Measurements from ENCODE around the gene TSPAN3. TPM values are rescaled to one million over a fixed set of nuclear protein-coding genes. Genes with fewer than 3 reads are reported as not detected.

The TSPAN3 gene
- total RNA-seq, 1 experiment from 2014 or later, result 84.9 TPM

DNA sequence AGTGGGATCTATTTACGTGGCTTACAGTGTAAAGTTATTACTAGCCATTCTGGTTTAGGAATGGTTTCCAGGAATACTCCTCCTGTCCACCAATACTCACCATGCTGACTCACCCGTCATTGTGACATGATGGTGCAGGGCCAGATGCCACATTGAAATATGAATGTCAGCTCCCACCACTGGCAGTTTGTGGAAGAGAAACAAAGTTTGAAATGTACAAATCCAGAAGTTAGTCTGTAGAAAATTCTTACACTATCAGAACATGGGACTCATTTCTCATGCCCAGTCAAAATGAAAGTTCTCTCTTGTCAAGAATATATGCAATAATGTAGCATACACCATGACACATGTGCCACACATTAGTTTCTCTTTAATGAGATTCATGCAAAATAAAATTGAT, 14.4 kb upstream of the TSPAN3 start:
- no peak overlapping the region for H3K4me3 Mint-ChIP-seq
- CTCF ChIA-PET, result interaction anchor here (0.6 kb wide), 1 partner anchor 749 kb away, joined by 3 read pairs; the partner anchor contains the start of gene ISL2
- peaks cover 9% of the 10 kb centered on the region for H3K4me1 Mint-ChIP-seq
- ATAC-seq, result no peak
- TF ChIP-seq GTF2I (CRISPR knock-in tag; conservative IDR thresholded peaks at IDR 0.05), result no peak
- TF ChIP-seq, protein P1, sequence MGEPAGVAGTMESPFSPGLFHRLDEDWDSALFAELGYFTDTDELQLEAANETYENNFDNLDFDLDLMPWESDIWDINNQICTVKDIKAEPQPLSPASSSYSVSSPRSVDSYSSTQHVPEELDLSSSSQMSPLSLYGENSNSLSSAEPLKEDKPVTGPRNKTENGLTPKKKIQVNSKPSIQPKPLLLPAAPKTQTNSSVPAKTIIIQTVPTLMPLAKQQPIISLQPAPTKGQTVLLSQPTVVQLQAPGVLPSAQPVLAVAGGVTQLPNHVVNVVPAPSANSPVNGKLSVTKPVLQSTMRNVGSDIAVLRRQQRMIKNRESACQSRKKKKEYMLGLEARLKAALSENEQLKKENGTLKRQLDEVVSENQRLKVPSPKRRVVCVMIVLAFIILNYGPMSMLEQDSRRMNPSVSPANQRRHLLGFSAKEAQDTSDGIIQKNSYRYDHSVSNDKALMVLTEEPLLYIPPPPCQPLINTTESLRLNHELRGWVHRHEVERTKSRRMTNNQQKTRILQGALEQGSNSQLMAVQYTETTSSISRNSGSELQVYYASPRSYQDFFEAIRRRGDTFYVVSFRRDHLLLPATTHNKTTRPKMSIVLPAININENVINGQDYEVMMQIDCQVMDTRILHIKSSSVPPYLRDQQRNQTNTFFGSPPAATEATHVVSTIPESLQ (CRISPR knock-in tag; IDR thresholded peaks at IDR 0.05), result no peak
- TF ChIP-seq, protein P2, sequence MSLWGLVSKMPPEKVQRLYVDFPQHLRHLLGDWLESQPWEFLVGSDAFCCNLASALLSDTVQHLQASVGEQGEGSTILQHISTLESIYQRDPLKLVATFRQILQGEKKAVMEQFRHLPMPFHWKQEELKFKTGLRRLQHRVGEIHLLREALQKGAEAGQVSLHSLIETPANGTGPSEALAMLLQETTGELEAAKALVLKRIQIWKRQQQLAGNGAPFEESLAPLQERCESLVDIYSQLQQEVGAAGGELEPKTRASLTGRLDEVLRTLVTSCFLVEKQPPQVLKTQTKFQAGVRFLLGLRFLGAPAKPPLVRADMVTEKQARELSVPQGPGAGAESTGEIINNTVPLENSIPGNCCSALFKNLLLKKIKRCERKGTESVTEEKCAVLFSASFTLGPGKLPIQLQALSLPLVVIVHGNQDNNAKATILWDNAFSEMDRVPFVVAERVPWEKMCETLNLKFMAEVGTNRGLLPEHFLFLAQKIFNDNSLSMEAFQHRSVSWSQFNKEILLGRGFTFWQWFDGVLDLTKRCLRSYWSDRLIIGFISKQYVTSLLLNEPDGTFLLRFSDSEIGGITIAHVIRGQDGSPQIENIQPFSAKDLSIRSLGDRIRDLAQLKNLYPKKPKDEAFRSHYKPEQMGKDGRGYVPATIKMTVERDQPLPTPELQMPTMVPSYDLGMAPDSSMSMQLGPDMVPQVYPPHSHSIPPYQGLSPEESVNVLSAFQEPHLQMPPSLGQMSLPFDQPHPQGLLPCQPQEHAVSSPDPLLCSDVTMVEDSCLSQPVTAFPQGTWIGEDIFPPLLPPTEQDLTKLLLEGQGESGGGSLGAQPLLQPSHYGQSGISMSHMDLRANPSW (CRISPR knock-in tag; conservative IDR thresholded peaks at IDR 0.05; ENCODE audit: low read depth), result no peak
- no peak for TF ChIP-seq KAT7 (CRISPR knock-in tag; IDR thresholded peaks at IDR 0.05; ENCODE audit: borderline replicate concordance)
- TF ChIP-seq TCF7 (CRISPR knock-in tag; IDR thresholded peaks at IDR 0.05; ENCODE audit: low read depth), result no peak
- TF ChIP-seq GRHL2 (CRISPR knock-in tag; IDR thresholded peaks at IDR 0.05; ENCODE audit: insufficient replicate concordance, severe bottlenecking), result no peak
- no peak for TF ChIP-seq ZBTB21 (CRISPR knock-in tag; IDR thresholded peaks at IDR 0.05; ENCODE audit: borderline replicate concordance)
- TF ChIP-seq RELA (CRISPR knock-in tag; IDR thresholded peaks at IDR 0.05; ENCODE audit: borderline replicate concordance), result no peak
- no peak for TF ChIP-seq ARID4B (CRISPR knock-in tag; IDR thresholded peaks at IDR 0.05; ENCODE audit: borderline replicate concordance)
- TF ChIP-seq FOXP1 (CRISPR knock-in tag; IDR thresholded peaks at IDR 0.05; ENCODE audit: borderline replicate concordance), result no peak
- TF ChIP-seq, protein P3, sequence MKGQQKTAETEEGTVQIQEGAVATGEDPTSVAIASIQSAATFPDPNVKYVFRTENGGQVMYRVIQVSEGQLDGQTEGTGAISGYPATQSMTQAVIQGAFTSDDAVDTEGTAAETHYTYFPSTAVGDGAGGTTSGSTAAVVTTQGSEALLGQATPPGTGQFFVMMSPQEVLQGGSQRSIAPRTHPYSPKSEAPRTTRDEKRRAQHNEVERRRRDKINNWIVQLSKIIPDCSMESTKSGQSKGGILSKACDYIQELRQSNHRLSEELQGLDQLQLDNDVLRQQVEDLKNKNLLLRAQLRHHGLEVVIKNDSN (CRISPR knock-in tag; IDR thresholded peaks at IDR 0.05), result no peak
- TF ChIP-seq, protein P4, sequence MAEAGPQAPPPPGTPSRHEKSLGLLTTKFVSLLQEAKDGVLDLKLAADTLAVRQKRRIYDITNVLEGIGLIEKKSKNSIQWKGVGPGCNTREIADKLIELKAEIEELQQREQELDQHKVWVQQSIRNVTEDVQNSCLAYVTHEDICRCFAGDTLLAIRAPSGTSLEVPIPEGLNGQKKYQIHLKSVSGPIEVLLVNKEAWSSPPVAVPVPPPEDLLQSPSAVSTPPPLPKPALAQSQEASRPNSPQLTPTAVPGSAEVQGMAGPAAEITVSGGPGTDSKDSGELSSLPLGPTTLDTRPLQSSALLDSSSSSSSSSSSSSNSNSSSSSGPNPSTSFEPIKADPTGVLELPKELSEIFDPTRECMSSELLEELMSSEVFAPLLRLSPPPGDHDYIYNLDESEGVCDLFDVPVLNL (CRISPR knock-in tag; IDR thresholded peaks at IDR 0.05; ENCODE audit: borderline replicate concordance, low read depth), result no peak
- TF ChIP-seq ZNF232 (CRISPR knock-in tag; IDR thresholded peaks at IDR 0.05), result no peak
- TF ChIP-seq, protein P5, sequence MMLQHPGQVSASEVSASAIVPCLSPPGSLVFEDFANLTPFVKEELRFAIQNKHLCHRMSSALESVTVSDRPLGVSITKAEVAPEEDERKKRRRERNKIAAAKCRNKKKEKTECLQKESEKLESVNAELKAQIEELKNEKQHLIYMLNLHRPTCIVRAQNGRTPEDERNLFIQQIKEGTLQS (CRISPR knock-in tag; conservative IDR thresholded peaks at IDR 0.05), result no peak
- TF ChIP-seq, protein P6, sequence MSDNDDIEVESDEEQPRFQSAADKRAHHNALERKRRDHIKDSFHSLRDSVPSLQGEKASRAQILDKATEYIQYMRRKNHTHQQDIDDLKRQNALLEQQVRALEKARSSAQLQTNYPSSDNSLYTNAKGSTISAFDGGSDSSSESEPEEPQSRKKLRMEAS (CRISPR knock-in tag; IDR thresholded peaks at IDR 0.05), result no peak
- TF ChIP-seq ZNF671 (CRISPR knock-in tag; IDR thresholded peaks at IDR 0.05), result no peak
- TF ChIP-seq ZNF121 (CRISPR knock-in tag; IDR thresholded peaks at IDR 0.05), result no peak
- no peak for TF ChIP-seq NR3C1 (CRISPR knock-in tag; conservative IDR thresholded peaks at IDR 0.05; ENCODE audit: low read depth)
- TF ChIP-seq, protein P7, sequence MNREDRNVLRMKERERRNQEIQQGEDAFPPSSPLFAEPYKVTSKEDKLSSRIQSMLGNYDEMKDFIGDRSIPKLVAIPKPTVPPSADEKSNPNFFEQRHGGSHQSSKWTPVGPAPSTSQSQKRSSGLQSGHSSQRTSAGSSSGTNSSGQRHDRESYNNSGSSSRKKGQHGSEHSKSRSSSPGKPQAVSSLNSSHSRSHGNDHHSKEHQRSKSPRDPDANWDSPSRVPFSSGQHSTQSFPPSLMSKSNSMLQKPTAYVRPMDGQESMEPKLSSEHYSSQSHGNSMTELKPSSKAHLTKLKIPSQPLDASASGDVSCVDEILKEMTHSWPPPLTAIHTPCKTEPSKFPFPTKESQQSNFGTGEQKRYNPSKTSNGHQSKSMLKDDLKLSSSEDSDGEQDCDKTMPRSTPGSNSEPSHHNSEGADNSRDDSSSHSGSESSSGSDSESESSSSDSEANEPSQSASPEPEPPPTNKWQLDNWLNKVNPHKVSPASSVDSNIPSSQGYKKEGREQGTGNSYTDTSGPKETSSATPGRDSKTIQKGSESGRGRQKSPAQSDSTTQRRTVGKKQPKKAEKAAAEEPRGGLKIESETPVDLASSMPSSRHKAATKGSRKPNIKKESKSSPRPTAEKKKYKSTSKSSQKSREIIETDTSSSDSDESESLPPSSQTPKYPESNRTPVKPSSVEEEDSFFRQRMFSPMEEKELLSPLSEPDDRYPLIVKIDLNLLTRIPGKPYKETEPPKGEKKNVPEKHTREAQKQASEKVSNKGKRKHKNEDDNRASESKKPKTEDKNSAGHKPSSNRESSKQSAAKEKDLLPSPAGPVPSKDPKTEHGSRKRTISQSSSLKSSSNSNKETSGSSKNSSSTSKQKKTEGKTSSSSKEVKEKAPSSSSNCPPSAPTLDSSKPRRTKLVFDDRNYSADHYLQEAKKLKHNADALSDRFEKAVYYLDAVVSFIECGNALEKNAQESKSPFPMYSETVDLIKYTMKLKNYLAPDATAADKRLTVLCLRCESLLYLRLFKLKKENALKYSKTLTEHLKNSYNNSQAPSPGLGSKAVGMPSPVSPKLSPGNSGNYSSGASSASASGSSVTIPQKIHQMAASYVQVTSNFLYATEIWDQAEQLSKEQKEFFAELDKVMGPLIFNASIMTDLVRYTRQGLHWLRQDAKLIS (CRISPR knock-in tag; IDR thresholded peaks at IDR 0.05; ENCODE audit: borderline replicate concordance), result no peak
- TF ChIP-seq RORB (CRISPR knock-in tag; IDR thresholded peaks at IDR 0.05), result no peak
- no peaks in the 10 kb centered on the region for H3K9me3 Mint-ChIP-seq
- POLR2A ChIA-PET, result interaction anchor here (1.0 kb wide), 1 partner anchor 14 kb away, joined by 3 read pairs; the partner anchor contains the start of gene TSPAN3
- H3K27me3 Mint-ChIP-seq (ENCODE audit: low read depth), result peaks cover 23% of the 10 kb centered on the region
- H3K27ac Mint-ChIP-seq, result no peak overlapping the region
- DNase-seq (ENCODE audit: low spot score), result no peak
- H3K36me3 Mint-ChIP-seq, result no peaks in the 10 kb centered on the region

Data from WTC11 (cell line).